MM.1S (cell line): ENCODE data around the gene ACBD5.

Experiments
- DNase-seq: peaks from one replicate; pipeline ENCODE4 v3.0.0-alpha.2; 2015
- H2AFZ ChIP-seq: fragments of 300-600 bp; sonication (generic); 2 replicates; pipeline ENCODE4 v1.6.0; 2016; ENCODE audit warnings: antibody characterized with exemption, low read length
- H3F3A ChIP-seq: fragments of 300-600 bp; sonication (generic); 2 replicates; pipeline ENCODE4 v1.6.1; 2016; ENCODE audit warnings: mild to moderate bottlenecking, antibody characterized with exemption, low read length, moderate library complexity, mixed read lengths; ENCODE audit not compliant: insufficient read depth
- H3K27ac ChIP-seq: fragments of 300-600 bp; sonication (generic); 2 replicates; pipeline ENCODE4 v1.5.1; 2016; ENCODE audit warnings: mild to moderate bottlenecking, low read length
- H3K27me3 ChIP-seq: fragments of 300-600 bp; sonication (generic); replicated peaks from 2 replicates; pipeline ENCODE4 v1.6.0; 2016; ENCODE audit warnings: low read length; ENCODE audit not compliant: insufficient read depth
- H3K36me3 ChIP-seq: fragments of 300-600 bp; sonication (generic); replicated peaks from 2 replicates; pipeline ENCODE4 v1.6.1; 2016; ENCODE audit warnings: mild to moderate bottlenecking, low read length, mixed read lengths; ENCODE audit not compliant: insufficient read depth
- H3K4me1 ChIP-seq: fragments of 300-600 bp; sonication (generic); 2 replicates; pipeline ENCODE4 v1.6.1; 2016; ENCODE audit warnings: low read length, mixed read lengths
- H3K4me2 ChIP-seq: fragments of 300-600 bp; sonication (generic); 2 replicates; pipeline ENCODE4 v1.6.0; 2016; ENCODE audit warnings: low read depth, low read length
- H3K4me3 ChIP-seq: fragments of 300-600 bp; sonication (generic); 2 replicates; pipeline ENCODE4 v1.5.1; 2016; ENCODE audit warnings: low read length, mixed read lengths
- H3K79me2 ChIP-seq: fragments of 300-600 bp; sonication (generic); 2 replicates; pipeline ENCODE4 v1.6.1; 2016; ENCODE audit warnings: mixed run types, low read length, mixed read lengths
- H3K9ac ChIP-seq: fragments of 300-600 bp; sonication (generic); 2 replicates; pipeline ENCODE4 v1.6.1; 2016; ENCODE audit warnings: low read length, mixed read lengths
- H3K9me2 ChIP-seq: fragments of 300-600 bp; sonication (generic); replicated peaks from 2 replicates; pipeline ENCODE4 v1.6.1; 2016; ENCODE audit warnings: mild to moderate bottlenecking, low read length, mixed read lengths; ENCODE audit not compliant: insufficient read depth
- H3K9me3 ChIP-seq: fragments of 300-600 bp; sonication (generic); replicated peaks from 2 replicates; pipeline ENCODE4 v1.6.1; 2016; ENCODE audit warnings: mild to moderate bottlenecking, low read length, mixed read lengths; ENCODE audit not compliant: insufficient read depth
- H4K20me1 ChIP-seq: fragments of 300-600 bp; sonication (generic); 2 replicates; pipeline ENCODE4 v1.6.1; 2016; ENCODE audit warnings: mild to moderate bottlenecking, low read length, moderate library complexity, mixed read lengths; ENCODE audit not compliant: insufficient read depth
- EZH2 ChIP-seq: fragments of 300-600 bp; sonication (generic); optimal IDR thresholded peaks from 2 replicates; pipeline ENCODE3; 2017; ENCODE audit warnings: low read depth, mild to moderate bottlenecking, antibody characterized with exemption, low read length, mixed read lengths
- EZH2phosphoT487 ChIP-seq: fragments of 300-600 bp; sonication (generic); IDR thresholded peaks from 2 replicates; pipeline ENCODE4 v1.6.1; 2018; ENCODE audit warnings: antibody characterized with exemption, low read length
- TF ChIP-seq, protein P1 (sequence below): fragments of 300-600 bp; sonication (generic); IDR thresholded peaks from 2 replicates; pipeline ENCODE4 v1.5.1; 2016; ENCODE audit warnings: antibody characterized with exemption, low read length, mixed read lengths

The ACBD5 gene

DNA sequence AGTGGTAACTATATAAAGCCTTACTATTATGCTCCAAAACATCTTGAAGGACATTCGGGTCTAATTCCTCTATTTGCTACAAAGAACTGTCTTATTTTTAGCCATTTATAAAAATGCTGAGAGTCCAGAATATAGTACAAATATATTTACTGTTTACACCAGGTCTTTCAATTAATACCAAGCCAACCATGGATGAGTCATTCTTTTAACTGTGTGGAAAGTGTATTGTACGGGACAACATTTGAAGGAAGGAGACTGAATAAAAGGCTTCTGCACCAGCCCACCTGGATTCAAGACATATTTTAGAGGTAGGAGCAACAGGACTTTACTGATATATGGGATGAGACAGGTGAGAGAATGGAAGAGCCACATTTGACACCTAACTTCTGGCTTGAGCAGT, 50.1 kb downstream of the ACBD5 start:
- TF ChIP-seq EZH2phosphoT487 (no peak), EZH2 (no peak)
- TF ChIP-seq, protein P1, sequence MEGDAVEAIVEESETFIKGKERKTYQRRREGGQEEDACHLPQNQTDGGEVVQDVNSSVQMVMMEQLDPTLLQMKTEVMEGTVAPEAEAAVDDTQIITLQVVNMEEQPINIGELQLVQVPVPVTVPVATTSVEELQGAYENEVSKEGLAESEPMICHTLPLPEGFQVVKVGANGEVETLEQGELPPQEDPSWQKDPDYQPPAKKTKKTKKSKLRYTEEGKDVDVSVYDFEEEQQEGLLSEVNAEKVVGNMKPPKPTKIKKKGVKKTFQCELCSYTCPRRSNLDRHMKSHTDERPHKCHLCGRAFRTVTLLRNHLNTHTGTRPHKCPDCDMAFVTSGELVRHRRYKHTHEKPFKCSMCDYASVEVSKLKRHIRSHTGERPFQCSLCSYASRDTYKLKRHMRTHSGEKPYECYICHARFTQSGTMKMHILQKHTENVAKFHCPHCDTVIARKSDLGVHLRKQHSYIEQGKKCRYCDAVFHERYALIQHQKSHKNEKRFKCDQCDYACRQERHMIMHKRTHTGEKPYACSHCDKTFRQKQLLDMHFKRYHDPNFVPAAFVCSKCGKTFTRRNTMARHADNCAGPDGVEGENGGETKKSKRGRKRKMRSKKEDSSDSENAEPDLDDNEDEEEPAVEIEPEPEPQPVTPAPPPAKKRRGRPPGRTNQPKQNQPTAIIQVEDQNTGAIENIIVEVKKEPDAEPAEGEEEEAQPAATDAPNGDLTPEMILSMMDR, result no peak

DNA sequence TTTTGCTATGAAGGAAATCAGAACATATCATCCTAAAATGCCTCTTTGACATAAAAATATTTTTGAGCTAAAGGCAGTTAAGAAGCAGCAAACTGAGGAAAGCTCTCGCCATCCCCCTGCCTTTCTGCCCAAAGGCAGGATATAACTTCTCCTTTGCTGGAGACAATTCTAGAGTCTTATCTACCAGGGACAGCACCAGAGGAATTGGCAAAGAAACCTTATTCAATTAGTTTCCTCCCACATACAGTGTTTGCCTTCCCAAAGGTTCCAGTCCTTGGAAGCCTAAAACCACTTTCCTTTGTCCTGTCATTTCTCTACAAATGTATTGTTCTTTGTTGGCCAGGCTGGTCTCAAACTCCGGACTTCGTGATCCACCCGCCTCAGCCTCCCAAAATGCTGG, 51.7 kb downstream of the ACBD5 start:
- DNase-seq, result no peak
- H4K20me1 ChIP-seq, result no peaks in the 10 kb centered on the region
- no peak overlapping the region for H3K27ac ChIP-seq
- H3K4me1 ChIP-seq, result peaks cover 14% of the 10 kb centered on the region
- 0 out of 2 replicates have a peak, but pooled peaks cover 4% of the 10 kb centered on the region for H3K36me3 ChIP-seq
- peaks cover 6% of the 10 kb centered on the region; the same call in 1 of the 2 replicates for H3F3A ChIP-seq
- no peaks in the 10 kb centered on the region for H3K79me2 ChIP-seq
- no peak for TF ChIP-seq EZH2phosphoT487
- no peak for TF ChIP-seq EZH2
- TF ChIP-seq, protein P1, result no peak
- H3K9me3 ChIP-seq, result no peaks in the 10 kb centered on the region
- H3K4me2 ChIP-seq, result no peak overlapping the region
- H3K9ac ChIP-seq, result no peak overlapping the region
- no peak overlapping the region for H3K4me3 ChIP-seq
- H3K9me2 ChIP-seq, result no peaks in the 10 kb centered on the region
- no peak overlapping the region for H2AFZ ChIP-seq
- no peaks in the 10 kb centered on the region for H3K27me3 ChIP-seq

More for the DNA sequence above, 50.1 kb downstream of the ACBD5 start:
- Histone ChIP-seq H3K27me3 (no peaks in the 10 kb centered on the region), H3K9ac (no peak overlapping the region), H3K4me1 (peaks cover 14% of the 10 kb centered on the region), H3K4me2 (no peak overlapping the region), H3K4me3 (no peak overlapping the region), H3K79me2 (no peaks in the 10 kb centered on the region), H3K9me2 (no peaks in the 10 kb centered on the region), H3K9me3 (no peaks in the 10 kb centered on the region), H3K36me3 (0 out of 2 replicates have a peak, but pooled peaks cover 4% of the 10 kb centered on the region), H3F3A (peaks cover 6% of the 10 kb centered on the region; the same call in 1 of the 2 replicates), H2AFZ (no peak overlapping the region), H3K27ac (no peak overlapping the region), H4K20me1 (no peaks in the 10 kb centered on the region)
- DNase-seq, result no peak

DNA sequence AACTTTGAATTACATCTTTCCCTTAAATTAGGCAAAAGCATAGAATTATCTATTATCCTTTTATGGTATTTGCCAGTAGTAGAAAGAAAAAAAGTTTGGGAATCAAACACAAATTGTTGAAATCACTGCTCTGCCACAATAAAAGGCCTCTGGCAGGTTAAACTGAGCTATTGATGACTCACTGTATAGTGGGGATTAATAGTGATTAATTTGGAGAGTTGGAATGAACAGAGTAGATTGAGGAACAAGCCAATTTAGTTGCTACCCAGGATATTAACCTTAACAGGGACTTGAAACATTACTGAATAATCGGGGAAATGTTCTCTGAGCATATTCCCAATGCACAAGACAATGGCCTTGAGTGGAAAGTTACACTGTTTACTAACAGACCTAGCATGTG, 52.3 kb downstream of the ACBD5 start:
- Histone ChIP-seq H3F3A (peaks cover 6% of the 10 kb centered on the region; the same call in 1 of the 2 replicates), H3K27ac (no peak overlapping the region), H4K20me1 (no peaks in the 10 kb centered on the region), H3K36me3 (0 out of 2 replicates have a peak, but pooled peaks cover 4% of the 10 kb centered on the region), H3K4me1 (peaks cover 14% of the 10 kb centered on the region), H3K4me3 (no peak overlapping the region), H3K9me3 (no peaks in the 10 kb centered on the region), H2AFZ (no peak overlapping the region), H3K4me2 (no peak overlapping the region), H3K27me3 (no peaks in the 10 kb centered on the region), H3K9ac (no peak overlapping the region), H3K79me2 (no peaks in the 10 kb centered on the region), H3K9me2 (no peaks in the 10 kb centered on the region)
- TF ChIP-seq, protein P1, result no peak
- TF ChIP-seq EZH2 (no peak), EZH2phosphoT487 (no peak)
- DNase-seq, result no peak
